Measurements from ENCODE around the gene RIMBP3B.
"Not testable (repeated sequence)": the region's sequence is repeated elsewhere in the genome, so short reads cannot be mapped to it uniquely, and the experiment has no call there.

DNA sequence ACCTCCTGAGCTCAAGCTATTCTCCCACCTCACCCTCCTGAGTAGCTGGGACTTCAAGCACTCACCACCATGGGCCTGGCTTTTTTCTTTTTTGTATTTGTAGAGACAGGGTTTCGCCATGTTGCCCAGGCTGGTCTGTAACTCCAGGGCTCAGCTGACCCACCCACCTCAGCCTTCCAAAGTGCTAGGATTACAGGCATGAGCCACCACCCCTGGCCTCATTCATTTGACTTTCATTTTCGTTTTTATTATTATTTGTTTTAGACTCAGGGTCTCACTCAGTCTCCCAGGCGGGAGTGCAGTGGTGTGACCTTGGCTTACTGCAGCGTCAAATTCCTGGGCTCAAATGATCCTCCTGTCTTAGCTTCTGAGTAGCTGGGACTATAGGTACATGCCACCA is 24.2 kb downstream of the RIMBP3B start:
- TF ChIP-seq, protein P1, sequence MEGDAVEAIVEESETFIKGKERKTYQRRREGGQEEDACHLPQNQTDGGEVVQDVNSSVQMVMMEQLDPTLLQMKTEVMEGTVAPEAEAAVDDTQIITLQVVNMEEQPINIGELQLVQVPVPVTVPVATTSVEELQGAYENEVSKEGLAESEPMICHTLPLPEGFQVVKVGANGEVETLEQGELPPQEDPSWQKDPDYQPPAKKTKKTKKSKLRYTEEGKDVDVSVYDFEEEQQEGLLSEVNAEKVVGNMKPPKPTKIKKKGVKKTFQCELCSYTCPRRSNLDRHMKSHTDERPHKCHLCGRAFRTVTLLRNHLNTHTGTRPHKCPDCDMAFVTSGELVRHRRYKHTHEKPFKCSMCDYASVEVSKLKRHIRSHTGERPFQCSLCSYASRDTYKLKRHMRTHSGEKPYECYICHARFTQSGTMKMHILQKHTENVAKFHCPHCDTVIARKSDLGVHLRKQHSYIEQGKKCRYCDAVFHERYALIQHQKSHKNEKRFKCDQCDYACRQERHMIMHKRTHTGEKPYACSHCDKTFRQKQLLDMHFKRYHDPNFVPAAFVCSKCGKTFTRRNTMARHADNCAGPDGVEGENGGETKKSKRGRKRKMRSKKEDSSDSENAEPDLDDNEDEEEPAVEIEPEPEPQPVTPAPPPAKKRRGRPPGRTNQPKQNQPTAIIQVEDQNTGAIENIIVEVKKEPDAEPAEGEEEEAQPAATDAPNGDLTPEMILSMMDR (conservative IDR thresholded peaks at IDR 0.05; ENCODE audit: low read length) = not testable (repeated sequence)
- not testable (repeated sequence) for TF ChIP-seq EZH2phosphoT487 (IDR thresholded peaks at IDR 0.05; ENCODE audit: borderline replicate concordance)
